ENCODE measurements around the gene ZNF428.

DNA sequence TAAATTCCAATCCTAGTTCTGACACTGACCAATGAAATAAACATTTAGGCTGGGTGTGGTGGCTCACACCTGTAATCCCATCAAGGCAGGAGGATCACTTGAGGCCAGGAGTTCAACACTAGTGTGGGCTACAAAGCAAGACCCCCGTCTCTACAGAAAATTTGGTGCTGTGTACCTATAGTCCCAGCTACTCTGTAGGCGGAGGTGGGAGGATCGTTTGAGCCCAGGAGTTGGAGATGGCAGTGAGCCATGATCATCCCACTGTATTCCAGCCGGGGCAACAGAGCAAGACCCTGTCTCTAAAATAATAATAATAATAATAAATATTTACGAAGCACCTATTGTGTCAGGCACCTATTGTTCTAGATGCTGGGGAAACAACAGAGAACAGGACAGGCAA is 30.2 kb downstream of the ZNF428 start:
- TF ChIP-seq POLR2AphosphoS5 (IDR thresholded peaks at IDR 0.05; ENCODE audit: low read depth) (no peak), CTCF (conservative IDR thresholded peaks at IDR 0.05; ENCODE audit: low read depth in 2 of 2) (no peak), ZNF331 (CRISPR knock-in tag; IDR thresholded peaks at IDR 0.05; ENCODE audit: low read depth) (no peak), EZH2 (IDR thresholded peaks at IDR 0.05; ENCODE audit: low read depth, unreplicated experiment) (no peak), JUNB (IDR thresholded peaks at IDR 0.05; ENCODE audit: unreplicated experiment) (no peak), STAT1 (IDR thresholded peaks at IDR 0.05; ENCODE audit: unreplicated experiment) (no peak), ZNF114 (CRISPR knock-in tag; IDR thresholded peaks at IDR 0.05) (no peak), EZH2phosphoT487 (IDR thresholded peaks at IDR 0.05; ENCODE audit: unreplicated experiment) (no peak), CREB1 (CRISPR knock-in tag; IDR thresholded peaks at IDR 0.05; ENCODE audit: low read depth) (no peak), REST (IDR thresholded peaks at IDR 0.05; ENCODE audit: unreplicated experiment) (no peak), ETS1 (IDR thresholded peaks at IDR 0.05) (no peak), NANOG (IDR thresholded peaks at IDR 0.05; ENCODE audit: borderline replicate concordance) (no peak)
- TF ChIP-seq, protein P1, sequence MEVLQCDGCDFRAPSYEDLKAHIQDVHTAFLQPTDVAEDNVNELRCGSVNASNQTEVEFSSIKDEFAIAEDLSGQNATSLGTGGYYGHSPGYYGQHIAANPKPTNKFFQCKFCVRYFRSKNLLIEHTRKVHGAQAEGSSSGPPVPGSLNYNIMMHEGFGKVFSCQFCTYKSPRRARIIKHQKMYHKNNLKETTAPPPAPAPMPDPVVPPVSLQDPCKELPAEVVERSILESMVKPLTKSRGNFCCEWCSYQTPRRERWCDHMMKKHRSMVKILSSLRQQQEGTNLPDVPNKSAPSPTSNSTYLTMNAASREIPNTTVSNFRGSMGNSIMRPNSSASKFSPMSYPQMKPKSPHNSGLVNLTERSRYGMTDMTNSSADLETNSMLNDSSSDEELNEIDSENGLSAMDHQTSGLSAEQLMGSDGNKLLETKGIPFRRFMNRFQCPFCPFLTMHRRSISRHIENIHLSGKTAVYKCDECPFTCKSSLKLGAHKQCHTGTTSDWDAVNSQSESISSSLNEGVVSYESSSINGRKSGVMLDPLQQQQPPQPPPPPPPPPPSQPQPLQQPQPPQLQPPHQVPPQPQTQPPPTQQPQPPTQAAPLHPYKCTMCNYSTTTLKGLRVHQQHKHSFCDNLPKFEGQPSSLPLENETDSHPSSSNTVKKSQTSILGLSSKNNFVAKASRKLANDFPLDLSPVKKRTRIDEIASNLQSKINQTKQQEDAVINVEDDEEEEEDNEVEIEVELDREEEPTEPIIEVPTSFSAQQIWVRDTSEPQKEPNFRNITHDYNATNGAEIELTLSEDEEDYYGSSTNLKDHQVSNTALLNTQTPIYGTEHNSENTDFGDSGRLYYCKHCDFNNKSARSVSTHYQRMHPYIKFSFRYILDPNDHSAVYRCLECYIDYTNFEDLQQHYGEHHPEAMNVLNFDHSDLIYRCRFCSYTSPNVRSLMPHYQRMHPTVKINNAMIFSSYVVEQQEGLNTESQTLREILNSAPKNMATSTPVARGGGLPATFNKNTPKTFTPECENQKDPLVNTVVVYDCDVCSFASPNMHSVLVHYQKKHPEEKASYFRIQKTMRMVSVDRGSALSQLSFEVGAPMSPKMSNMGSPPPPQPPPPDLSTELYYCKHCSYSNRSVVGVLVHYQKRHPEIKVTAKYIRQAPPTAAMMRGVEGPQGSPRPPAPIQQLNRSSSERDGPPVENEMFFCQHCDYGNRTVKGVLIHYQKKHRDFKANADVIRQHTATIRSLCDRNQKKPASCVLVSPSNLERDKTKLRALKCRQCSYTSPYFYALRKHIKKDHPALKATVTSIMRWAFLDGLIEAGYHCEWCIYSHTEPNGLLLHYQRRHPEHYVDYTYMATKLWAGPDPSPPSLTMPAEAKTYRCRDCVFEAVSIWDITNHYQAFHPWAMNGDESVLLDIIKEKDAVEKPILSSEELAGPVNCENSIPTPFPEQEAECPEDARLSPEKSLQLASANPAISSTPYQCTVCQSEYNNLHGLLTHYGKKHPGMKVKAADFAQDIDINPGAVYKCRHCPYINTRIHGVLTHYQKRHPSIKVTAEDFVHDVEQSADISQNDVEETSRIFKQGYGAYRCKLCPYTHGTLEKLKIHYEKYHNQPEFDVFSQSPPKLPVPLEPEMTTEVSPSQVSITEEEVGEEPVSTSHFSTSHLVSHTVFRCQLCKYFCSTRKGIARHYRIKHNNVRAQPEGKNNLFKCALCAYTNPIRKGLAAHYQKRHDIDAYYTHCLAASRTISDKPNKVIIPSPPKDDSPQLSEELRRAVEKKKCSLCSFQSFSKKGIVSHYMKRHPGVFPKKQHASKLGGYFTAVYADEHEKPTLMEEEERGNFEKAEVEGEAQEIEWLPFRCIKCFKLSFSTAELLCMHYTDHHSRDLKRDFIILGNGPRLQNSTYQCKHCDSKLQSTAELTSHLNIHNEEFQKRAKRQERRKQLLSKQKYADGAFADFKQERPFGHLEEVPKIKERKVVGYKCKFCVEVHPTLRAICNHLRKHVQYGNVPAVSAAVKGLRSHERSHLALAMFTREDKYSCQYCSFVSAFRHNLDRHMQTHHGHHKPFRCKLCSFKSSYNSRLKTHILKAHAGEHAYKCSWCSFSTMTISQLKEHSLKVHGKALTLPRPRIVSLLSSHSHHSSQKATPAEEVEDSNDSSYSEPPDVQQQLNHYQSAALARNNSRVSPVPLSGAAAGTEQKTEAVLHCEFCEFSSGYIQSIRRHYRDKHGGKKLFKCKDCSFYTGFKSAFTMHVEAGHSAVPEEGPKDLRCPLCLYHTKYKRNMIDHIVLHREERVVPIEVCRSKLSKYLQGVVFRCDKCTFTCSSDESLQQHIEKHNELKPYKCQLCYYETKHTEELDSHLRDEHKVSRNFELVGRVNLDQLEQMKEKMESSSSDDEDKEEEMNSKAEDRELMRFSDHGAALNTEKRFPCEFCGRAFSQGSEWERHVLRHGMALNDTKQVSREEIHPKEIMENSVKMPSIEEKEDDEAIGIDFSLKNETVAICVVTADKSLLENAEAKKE (CRISPR knock-in tag; IDR thresholded peaks at IDR 0.05), result no peak
